NCI-H1436 treated with DMSO at 0.1 percent for 48 hours (cell line): ENCODE data around the gene KCTD16.
A peak's percentile ranks its signal among the peaks of the same experiment; 100 is the strongest.

Source experiments
- DNase-seq: peaks from one replicate; lab custom pipeline; 2025; lab: John Stamatoyannopoulos, UW

Gene KCTD16

DNA sequence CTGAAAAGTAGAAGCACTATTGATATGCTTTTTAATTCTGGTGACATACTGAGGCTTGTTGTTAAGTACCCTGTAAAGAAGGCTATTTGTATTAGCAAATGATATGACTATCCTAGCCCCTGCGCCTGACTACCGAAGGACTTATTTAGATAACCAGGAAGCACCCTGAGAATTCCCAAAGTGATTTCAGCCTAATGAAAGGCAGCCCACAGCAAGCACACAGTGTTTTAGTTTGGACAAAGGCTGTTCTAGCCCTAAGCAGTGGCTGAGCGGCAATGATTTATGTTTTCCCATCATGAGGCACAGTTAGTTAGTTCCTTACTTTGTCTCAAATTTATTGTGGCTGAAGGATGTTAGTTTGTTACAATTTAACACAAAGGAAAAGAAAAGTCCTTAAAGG lies 235.3 kb downstream of the KCTD16 start:
- DNase-seq, result no peak

DNA sequence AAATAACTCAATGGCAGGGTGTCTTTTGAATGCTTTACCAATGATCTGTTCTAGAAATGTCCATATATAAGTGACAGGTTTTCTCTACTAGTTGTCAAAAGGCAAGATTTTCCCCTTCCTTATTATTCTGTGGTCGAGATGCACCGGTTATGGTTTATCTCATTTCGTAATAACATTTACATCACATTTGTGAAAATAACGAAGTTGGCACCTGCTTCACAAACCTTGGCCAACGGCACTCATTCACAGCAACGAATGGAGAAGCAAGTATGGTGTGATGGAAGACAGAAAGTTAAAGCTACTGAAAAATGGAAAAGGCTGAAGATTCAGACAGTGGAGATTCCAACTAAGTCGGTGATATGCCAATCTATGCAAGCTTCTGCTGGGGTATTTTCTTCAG lies 235.8 kb downstream of the KCTD16 start:
- no peak for DNase-seq

DNA sequence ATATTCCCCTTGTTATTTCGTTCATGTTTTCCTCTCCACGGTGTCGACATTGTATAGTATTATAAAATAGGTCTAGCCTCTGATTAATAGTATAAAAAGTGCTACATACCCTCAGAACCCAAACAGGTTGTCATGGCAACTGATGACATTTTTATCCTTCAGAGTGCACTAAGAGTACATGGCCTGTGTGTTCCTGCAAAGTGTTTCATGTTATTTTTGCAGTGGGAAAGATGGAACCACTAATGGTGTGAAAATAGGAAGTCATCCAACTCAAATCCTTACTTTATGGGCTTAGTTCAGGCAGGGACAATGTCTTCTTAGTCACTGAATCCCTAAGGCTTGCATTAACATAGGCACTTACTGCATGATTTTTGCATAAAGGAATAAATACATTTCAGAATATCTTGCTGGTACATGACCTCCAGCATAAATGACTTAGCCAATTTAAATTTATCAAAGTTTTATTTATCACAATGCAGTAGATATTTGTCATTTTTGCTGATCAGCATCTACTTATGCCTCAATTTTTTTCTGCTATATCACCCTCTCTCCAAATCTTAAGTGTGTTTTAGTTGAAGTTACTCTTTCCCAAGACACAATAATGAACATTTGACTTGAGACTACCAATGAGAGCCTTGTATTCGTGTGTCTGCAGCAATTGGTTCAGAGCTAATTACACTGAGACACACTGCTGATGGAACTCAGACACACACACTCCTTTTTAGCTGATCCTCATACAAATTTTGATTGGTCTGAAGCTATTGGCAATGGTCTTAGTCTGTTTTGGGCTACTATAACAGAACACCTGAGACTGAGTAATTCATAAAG lies 243.7 kb downstream of the KCTD16 start:
- no peak for DNase-seq

DNA sequence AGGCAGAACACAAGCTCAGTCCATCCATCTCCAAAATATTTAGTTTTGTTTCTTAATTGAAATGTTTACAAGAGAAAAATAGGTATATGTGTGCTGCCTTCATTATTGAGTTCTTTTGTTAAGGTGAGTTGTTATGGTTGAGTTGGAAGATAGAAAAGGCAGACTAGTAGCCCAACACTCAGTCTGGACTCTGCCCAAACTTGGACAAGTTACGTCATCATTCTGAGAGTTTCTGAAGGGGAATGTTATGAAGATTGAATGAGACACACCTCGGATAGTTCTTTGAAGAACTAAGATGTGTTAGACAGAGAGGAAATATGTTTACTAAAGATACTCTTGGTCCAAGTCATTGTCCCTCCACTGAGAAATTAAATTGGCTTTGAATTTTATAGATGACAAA lies 245.5 kb downstream of the KCTD16 start:
- DNase-seq, result no peak

DNA sequence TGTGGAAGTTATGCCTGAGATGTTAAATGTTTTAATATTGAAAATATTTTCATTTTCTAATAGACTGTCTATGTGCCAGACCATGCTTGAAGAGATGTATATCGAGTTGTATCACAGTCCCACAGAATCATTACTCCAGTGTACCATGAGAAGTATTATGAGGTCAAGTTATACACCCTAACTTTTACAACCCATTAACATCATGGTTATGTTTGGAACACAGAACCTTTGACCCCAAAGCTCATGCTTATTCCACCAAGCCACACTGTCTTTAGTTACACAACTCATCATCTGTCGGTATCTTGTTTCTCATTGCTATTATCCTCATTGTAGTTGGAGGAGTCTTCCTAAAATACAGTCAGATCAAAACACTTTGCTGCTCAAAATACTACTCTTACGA lies 248.0 kb downstream of the KCTD16 start:
- DNase-seq, result no peak

DNA sequence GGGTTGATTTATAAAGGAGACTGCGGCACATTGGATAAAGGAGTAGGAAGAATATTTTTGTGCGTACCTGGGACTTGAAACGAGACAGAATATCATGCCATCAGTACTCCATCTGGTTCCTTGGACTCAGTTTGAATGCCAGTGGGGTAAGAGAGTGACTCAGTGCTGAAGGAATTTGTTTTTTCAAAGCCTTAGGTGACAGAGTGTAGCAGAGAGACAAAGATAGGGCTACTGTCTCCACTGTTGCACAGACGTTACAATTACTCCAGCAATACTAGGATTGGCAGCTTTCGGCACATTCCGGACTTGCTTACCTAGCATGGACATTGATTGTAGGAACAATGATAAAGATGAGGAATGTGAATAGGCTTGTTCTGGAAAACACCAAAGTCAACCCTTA lies 250.7 kb downstream of the KCTD16 start:
- DNase-seq, result no peak

DNA sequence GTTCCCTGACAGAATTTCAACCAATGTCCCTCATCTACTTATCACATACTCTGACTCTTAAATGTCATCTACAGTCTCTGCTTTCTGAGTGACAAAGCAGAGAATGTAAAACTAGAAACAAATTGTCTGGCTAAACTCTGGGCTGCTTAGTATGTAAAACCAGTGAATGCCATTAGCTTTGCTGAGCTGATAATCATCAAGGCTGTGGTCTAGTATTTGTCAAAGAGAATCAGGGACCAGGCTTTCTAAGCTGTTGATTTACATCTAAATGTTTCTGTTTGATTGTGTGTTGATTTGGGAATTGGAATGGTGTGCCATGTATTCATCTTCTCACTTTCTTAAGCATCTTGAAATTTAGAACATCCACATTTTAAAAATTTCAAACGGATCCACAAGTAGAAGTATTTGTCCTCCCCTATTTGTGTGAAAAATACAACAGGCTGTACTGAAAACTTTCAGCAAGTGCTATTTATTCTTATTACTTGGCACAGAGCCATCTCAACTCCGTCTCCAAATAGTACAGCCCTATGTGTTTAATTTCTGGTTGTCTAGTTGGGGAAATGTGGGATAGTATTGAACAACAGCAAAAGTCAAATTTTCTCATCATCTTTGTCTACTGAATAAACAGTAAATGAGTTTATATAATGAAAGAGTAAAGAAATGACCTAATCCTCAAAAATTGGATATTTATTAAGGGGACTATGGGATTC lies 251.5 kb downstream of the KCTD16 start:
- no peak for DNase-seq

DNA sequence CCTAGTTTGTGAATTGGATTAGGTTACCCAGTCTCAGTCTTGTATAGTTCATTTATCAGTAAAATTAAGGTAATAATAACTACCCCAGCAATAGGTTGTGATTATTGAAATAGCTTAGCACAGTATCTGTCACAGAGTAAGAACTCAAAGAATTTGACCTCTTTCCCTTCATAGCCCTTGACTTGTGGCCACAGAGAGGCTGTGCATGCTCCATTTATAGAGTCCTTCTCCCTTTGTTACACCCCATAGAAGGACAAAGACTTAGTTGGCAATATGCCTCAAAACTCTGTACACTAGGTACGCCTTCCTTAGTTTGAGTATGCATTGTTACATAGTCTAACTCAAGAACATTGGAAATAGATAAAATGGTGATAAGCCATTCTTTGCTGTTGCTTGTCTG lies 257.2 kb downstream of the KCTD16 start:
- no peak for DNase-seq

DNA sequence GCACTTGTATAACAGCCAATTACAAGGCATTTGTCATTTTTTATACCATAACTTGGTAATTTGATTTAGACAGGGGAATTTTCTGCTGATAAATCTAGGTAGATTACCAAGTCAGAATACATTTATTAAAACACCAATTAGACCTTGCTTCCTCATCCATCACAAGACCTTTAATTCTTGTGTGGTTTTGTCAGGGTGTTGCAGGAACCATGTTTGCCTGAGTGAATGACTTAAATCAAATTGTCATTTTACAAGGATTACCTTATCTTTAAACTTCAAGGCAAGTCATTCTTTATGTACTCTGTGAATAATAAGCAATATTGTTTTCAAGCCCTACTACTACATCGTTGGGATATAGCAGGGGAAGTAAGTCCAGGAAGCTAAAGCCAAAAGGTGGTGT lies 257.7 kb downstream of the KCTD16 start:
- DNase-seq, result no peak

DNA sequence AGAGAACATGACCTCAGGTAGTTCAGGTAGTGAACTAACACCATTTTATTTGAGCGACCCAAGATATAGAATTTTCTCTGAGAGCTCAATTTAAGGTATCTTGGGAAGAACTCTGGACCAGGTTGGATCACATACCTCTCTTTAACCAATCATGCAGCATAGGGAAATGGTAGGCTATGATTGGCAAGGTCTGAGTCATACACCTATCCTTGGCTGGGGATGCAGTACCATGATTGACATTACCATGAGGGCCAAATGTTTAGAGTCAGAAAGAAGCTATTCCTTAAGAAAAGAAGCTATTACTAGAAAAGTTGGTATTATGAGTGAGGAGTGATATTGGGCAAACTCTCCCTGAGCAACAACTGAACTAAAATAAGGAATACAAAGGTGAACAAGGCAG lies 258.7 kb downstream of the KCTD16 start:
- DNase-seq, result no peak

DNA sequence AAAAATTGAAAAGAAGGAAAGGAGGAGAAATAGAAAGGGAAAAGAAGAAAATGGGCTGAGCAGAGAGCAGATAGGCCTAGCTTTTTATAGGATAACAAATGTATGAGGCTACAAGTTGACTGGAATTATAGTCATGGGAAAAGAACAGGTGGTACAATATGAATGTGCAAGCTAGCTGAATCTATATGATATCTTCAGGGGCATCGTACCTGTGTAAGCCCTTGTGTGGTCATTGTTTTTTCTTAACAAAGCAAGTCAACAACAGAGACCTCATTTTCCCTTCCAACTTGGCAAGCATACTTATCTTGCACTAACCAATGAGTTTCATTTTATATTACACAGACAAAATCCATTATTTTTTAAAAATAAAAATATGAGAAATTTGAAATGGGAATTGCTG lies 259.2 kb downstream of the KCTD16 start:
- no peak for DNase-seq

DNA sequence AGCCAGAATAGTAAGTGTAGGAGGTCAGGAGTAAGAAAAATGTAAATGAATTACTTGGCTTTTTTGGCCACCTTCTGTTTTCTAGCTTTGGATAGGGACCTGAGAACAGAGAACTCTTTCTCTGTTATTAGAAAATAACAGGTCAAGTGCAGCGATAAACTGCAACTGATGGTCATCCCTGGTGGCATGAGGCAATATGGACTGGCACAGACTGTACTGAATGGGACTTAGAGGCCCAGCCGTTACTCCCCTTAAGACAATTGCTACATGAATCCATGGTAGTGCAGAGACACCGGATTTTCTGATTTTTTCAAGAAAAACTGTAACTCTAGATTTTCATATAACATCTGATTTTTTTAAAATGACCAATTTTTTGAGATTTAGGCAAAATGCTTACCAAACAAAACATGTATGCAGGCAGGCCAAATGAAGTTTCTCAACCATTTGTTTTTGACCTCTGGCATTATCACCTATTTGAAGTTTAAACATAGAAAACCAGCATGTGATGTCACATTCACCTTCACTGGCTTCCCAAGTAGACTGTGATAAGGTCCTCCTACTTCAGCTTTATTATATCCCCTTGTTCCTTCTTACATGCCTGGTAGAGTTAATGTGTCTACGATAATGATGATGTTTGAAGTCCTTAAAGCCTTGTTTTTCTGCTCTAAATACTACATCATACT lies 262.6 kb downstream of the KCTD16 start:
- no peak for DNase-seq

DNA sequence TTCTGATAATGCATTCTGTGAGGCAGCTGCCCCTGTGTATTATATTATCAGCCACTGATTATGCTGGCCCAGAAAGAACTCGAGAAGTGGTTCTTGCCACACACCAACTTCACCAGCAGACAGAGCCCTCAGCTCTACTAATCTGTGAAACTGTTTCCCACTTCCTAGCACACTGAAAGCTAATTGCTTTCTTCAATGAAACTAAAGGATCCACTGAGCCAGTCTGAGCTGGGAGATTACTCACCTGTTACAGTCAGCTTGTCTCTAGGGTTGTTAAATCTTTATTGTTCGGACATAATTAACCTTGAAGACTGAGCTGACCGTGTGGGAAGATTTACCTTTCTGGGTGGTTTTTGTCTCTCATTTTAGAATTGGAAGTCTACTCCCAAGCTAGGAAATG lies 263.2 kb downstream of the KCTD16 start:
- DNase-seq, result no peak

DNA sequence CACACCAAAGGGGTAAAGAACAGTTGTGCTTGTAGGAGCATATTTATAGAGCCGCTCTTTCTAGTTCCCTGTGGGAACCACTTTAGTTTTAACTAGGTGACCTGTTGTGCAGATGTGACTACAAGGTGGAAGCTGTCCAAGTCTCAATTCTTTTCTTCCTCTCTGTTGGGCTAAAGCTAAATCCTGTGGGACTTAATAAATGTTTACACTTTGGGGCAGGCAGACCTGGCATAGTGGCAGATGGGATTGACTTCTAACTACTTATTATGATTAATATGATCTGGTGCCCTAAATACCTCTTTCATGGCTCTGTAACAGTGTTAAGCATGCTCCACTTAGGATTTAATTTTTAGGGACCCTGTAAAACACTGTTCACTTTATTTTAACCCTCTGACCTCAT lies 265.3 kb downstream of the KCTD16 start:
- DNase-seq, result peak; percentile 3

DNA sequence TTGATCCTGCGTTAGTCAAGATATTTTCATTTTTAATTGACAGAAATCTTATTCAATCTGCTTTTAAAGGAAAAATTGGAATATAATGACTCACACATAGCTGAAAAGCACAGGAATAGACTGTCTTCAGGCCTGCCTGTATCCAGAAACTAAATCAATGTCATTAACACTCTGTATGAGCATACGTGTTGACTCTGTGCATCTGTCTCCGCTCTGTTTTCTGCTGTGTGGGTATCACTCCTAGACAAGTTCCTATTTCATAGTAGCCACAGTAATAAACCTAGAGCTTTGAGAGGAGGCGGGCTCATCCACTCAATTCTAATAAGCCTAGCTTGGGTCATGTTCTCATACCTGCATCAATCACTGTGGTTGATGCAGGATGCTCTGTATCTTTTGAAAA lies 267.6 kb downstream of the KCTD16 start:
- DNase-seq, result no peak

DNA sequence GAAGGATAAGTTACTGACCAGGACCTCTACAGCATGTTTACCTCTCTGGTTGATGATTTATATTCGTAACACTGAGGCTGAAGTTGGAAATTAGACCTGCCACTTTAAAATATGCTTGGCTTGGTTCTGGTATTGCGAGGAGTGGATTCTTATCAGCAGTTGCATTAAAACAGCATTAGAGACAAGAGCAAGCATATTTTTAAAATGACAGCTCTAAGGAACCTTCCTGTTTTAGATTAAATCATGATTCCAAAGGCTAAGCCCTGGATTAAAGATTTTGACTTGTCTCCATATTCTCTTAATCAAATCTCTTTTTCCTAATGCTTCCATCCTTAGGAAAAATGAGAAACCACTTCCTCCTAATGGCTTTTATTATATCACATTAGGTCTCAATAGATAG lies 277.8 kb downstream of the KCTD16 start:
- DNase-seq, result no peak

DNA sequence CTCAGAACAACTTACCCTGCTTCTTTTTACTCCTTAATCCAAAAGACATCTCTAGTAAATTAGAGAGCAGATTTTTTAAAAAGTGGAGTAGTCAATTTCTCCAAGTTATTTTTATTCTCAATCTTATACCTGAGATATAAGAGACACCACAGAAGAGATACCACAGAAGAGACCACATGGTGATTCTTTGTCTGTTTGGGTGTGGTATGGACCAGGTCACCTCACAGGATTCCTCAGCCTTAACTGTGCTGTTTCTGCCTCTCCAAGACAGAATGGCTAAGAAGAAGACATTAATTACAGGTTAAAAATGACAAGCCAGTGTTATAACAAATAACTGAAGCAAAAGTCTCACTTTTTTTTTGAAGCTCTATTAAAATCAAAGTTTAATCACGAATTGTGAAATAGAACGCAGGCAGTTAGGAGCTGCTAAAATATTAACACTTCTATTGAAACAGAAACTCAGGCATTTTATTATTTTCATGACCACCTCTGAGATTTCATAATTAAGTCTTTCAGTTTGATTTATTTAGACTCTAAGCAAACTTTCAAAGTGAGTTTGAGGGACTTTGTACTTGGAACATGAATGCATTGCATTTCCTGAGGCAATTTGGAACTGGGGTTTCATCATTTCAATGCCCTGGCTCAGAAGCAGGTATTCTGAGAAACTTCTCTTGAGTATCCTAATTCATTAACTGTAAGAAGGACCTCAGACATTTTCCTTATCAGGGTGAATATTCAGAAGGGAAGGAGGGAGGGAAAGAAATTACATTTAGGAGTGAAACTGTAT lies 280.7 kb downstream of the KCTD16 start:
- no peak for DNase-seq

DNA sequence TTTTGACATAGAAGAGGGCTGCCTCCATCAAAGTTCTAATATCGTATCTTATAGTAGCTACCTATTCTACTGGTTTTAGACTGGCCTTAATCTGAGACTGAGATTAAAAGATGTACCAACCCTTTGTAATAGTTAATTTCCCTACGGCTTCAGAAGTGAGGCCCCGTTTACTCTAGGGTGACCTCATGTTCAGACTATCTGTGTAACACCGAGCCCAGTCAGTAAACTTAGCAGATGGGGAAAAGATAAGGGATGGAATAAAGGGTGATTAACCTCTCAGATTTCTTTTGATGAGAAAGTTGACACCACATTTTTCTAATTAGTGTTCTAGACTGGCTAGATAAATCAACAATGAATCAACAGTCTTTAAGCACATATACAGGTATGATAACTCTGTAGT lies 283.1 kb downstream of the KCTD16 start:
- no peak for DNase-seq

DNA sequence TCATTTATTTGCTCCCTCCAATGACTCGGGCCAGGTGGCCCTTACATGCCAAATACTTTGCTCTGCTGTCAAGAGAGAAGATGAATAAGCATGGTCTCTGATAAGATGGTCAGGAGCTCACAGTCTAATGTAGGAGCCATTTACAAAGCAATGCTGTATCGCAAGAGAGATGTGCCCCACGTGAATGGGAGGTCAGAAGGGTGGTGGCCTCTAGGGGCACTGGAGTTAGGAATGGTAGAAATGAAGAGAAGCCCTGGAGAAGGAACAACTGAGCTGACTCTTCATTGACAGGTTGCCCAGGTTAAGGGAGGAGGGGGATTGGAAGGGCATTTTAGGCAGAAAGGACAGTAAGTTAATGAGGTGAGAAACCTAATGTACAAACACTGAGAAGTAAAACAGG lies 286.5 kb downstream of the KCTD16 start:
- DNase-seq, result no peak

DNA sequence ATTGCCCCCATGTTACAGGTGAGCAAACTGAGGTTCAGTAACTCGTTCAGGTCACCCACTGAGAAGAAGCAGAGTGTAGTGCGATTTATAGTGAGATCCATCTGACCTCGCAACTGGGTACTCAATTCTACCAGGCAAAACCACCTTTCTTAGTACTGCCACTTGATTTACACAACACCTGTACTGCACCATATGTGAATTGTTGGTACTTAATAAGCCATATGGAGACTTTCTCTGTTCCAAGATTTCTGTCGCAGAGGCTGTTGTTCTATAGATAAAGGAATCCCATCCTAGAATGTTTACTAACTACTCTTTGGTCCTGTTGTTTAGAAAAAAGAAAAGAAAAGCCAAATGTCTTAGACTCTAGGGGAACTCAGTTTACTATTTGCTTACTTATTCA lies 287.5 kb downstream of the KCTD16 start:
- DNase-seq, result no peak

DNA sequence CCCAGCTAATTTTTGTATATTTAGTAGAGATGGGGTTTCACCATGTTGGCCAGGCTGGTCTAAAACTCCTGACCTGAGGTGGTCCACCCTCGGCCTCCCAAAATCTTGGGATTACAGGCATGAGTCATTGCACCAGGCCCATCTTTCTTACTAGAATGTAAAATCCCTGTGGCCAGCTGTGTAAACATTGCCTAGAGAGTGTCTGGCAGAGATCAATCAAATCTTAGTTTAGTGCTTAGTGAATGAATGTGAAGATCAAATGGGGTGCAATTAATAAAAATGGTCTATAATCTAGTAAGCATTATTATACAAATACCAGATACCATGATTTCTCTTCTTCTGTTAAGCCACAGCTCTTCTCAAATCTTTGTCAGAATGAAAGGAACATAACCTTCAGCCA lies 289.9 kb downstream of the KCTD16 start:
- DNase-seq, result no peak

DNA sequence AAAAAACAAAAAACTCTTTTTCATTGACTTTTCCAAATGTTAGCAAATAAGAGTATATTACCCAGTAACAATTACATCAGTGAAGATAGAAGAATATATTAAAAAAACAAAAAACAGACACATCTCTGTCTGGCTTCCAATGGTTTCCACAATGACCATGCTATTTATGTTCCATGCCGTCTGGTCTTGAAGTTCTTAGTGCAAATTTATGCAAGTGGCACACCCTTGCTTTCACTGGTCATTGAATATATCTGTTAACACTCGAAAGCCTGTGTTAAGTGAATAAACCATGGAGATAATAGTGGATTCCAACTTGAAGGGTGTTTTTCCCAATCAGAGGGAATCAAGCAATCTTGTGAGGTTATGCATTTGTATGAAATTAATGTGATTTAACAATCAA lies 291.9 kb downstream of the KCTD16 start:
- DNase-seq, result no peak
